K562 (cell line): ENCODE data around the gene SHANK1. TPM values are rescaled to one million over a fixed set of nuclear protein-coding genes. Genes with fewer than 3 reads are reported as not detected.

Experiments used
- ELF2 ChIP-seq: fragments of 250-450 bp; sonication (Bioruptor Pico); IDR thresholded peaks from 2 replicates; pipeline ENCODE4 v1.5.0; 2021; ENCODE audit warnings: mild to moderate bottlenecking
- GTF2A2 ChIP-seq: IDR thresholded peaks from 2 replicates; pipeline ENCODE4 v1.6.1; 2016; ENCODE audit warnings: mild to moderate bottlenecking, missing genetic modification characterization, missing compliant biosample characterization
- RREB1 ChIP-seq: fragments of 250-450 bp; sonication (Bioruptor Pico); IDR thresholded peaks from 2 replicates; pipeline ENCODE4 v1.4.0; 2020
- SIX5 ChIP-seq, 2 experiments: IDR thresholded peaks; 2 replicates each; pipeline ENCODE4 v1.6.1; 2011; ENCODE audit warnings: low read length in 2 of 2, borderline replicate concordance in 1 of 2, low read depth in 1 of 2, mild to moderate bottlenecking in 1 of 2, moderate library complexity in 1 of 2; ENCODE audit not compliant: insufficient read depth in 1 of 2
- SMC3 ChIP-seq: conservative IDR thresholded peaks from 2 replicates; pipeline ENCODE4 v1.6.1; 2011; ENCODE audit warnings: low read depth, low read length, improper control_type of control experiment; ENCODE audit not compliant: insufficient read depth
- ZBTB33 ChIP-seq: sonication (generic); formaldehyde crosslinking; IDR thresholded peaks from 2 replicates; pipeline ENCODE4 v1.8.1; 2023; ENCODE audit warnings: mild to moderate bottlenecking, missing genetic modification reagents
- polyA plus RNA-seq, 8 experiments: library from polyadenylated mRNA; depleted of rRNA in 4 of 8; stranded (reverse) in 5 of 8; unstranded in 3 of 8; fragments of >200 nt; fragmentation: Nextera tagmentation in 2 of 8; fragmentation: Illumina TruSeq in 1 of 8; extraction: Ambion mirVana in 2 of 8; extraction: Trizol in 1 of 8; gene quantifications; 2 replicates each; pipeline versions ENCODE4 v1.2.1 to v1.2.3, GENCODE V29; 2011 to 2014; ENCODE audit warnings: inconsistent platforms in 1 of 8, missing spikeins in 1 of 8
- total RNA-seq, 7 experiments: library from RNA; depleted of rRNA in 6 of 7; stranded (reverse); fragments of >200 nt in 6 of 7; fragmentation: Illumina TruSeq in 2 of 7; extraction: Trizol in 2 of 7; gene quantifications; 2 replicates each; pipeline versions ENCODE4 v1.2.1 to v1.2.3, GENCODE V29; 2011 to 2021; ENCODE audit warnings: low replicate concordance in 1 of 7

The SHANK1 gene
- total and polyA plus RNA-seq, 9 of the 15 experiments (the other 6 are each of a cell fraction or from before 2014, with no cell fraction given), result 0.33 to 1.3 (median 0.55) TPM; not detected in 2

- TF ChIP-seq SMC3 (no peak), ZBTB33 (CRISPR knock-in tag) (peak; percentile 36; the same call in 1 of the 2 replicates), SIX5 (IDR thresholded peaks at IDR 0.05; ENCODE audit: borderline replicate concordance in 1 of 2, insufficient read depth in 1 of 2, low read depth in 1 of 2, low read length in 2 of 2) (no peak), ELF2 (no peak), GTF2A2 (tag) (no peak), RREB1 (CRISPR knock-in tag) (no peak)
Measured at GRCh38 chr19:50658441-50659317, 60.9 kb downstream of the SHANK1 start (continued).
